Measurements from ENCODE around the gene TCHP.

TCHP gene

GRCh38 chr12:109880043-109880931, 19.8 kb upstream of the TCHP start, which contains the start of gene GLTP:
GLTP (minus strand) TSS chr12:109880541; CDS start chr12:109880374, 167 bp downstream.
- peak; percentile 92 for DNase-seq (ENCODE audit: extremely low read depth, insufficient read length)
- Histone ChIP-seq H3K4me3 (replicated peaks; ENCODE audit: low read depth, low read length) (peak within 1 kb of the TSS; percentile 90), H3K27me3 (replicated peaks; ENCODE audit: control insufficient read depth, insufficient read depth, low read length) (no peaks in the 10 kb centered on the region), H3K36me3 (ENCODE audit: control insufficient read depth, insufficient read depth, low read length) (no peaks in the 10 kb centered on the region; the same call in 1 of the 2 replicates)
- no peak for TF ChIP-seq CTCF (IDR thresholded peaks at IDR 0.05; ENCODE audit: insufficient read depth, low read length, poor library complexity, severe bottlenecking)

- Histone ChIP-seq H3K27me3 (replicated peaks; ENCODE audit: control insufficient read depth, insufficient read depth, low read length) (no peaks in the 10 kb centered on the region), H3K36me3 (ENCODE audit: control insufficient read depth, insufficient read depth, low read length) (no peaks in the 10 kb centered on the region; the same call in 1 of the 2 replicates), H3K4me3 (replicated peaks; ENCODE audit: low read depth, low read length) (peak overlapping the region; percentile 71)
- no peak for TF ChIP-seq CTCF (IDR thresholded peaks at IDR 0.05; ENCODE audit: insufficient read depth, low read length, poor library complexity, severe bottlenecking)
- no peak for DNase-seq (ENCODE audit: extremely low read depth, insufficient read length)
These were observed 19.1 kb upstream of the TCHP start for GRCh38 chr12:109880938-109881337.

GRCh38 chr12:109881752-109882151, 18.3 kb upstream of the TCHP start:
- no peak overlapping the region for H3K4me3 ChIP-seq (replicated peaks; ENCODE audit: low read depth, low read length)

GRCh38 chr12:109883461-109883860, 16.6 kb upstream of the TCHP start:
- no peak for DNase-seq (ENCODE audit: extremely low read depth, insufficient read length)
- Histone ChIP-seq H3K27me3 (replicated peaks; ENCODE audit: control insufficient read depth, insufficient read depth, low read length) (no peaks in the 10 kb centered on the region), H3K36me3 (ENCODE audit: control insufficient read depth, insufficient read depth, low read length) (no peaks in the 10 kb centered on the region), H3K4me3 (replicated peaks; ENCODE audit: low read depth, low read length) (no peak overlapping the region)
- TF ChIP-seq CTCF (IDR thresholded peaks at IDR 0.05; ENCODE audit: insufficient read depth, low read length, poor library complexity, severe bottlenecking) = no peak

More at GRCh38 chr12:109881752-109882151, 18.3 kb upstream of the TCHP start:
- H3K36me3 ChIP-seq (ENCODE audit: control insufficient read depth, insufficient read depth, low read length) = no peaks in the 10 kb centered on the region; the same call in 1 of the 2 replicates
- TF ChIP-seq CTCF (IDR thresholded peaks at IDR 0.05; ENCODE audit: insufficient read depth, low read length, poor library complexity, severe bottlenecking) = no peak
- no peak for DNase-seq (ENCODE audit: extremely low read depth, insufficient read length)
- no peaks in the 10 kb centered on the region for H3K27me3 ChIP-seq (replicated peaks; ENCODE audit: control insufficient read depth, insufficient read depth, low read length)

- no peak for DNase-seq (ENCODE audit: extremely low read depth, insufficient read length)
- Histone ChIP-seq H3K27me3 (replicated peaks; ENCODE audit: control insufficient read depth, insufficient read depth, low read length) (no peaks in the 10 kb centered on the region), H3K36me3 (ENCODE audit: control insufficient read depth, insufficient read depth, low read length) (no peaks in the 10 kb centered on the region), H3K4me3 (replicated peaks; ENCODE audit: low read depth, low read length) (no peak overlapping the region)
- no peak for TF ChIP-seq CTCF (IDR thresholded peaks at IDR 0.05; ENCODE audit: insufficient read depth, low read length, poor library complexity, severe bottlenecking)
These were observed 14.5 kb upstream of the TCHP start for GRCh38 chr12:109885616-109886015.
